COLO668 (cell line): ENCODE data around the gene NUDT17.

Experiments used
- DNase-seq: peaks from one replicate; lab custom pipeline; 2025; ENCODE audit not compliant: unreplicated experiment; lab: John Stamatoyannopoulos, UW

NUDT17 gene

DNA sequence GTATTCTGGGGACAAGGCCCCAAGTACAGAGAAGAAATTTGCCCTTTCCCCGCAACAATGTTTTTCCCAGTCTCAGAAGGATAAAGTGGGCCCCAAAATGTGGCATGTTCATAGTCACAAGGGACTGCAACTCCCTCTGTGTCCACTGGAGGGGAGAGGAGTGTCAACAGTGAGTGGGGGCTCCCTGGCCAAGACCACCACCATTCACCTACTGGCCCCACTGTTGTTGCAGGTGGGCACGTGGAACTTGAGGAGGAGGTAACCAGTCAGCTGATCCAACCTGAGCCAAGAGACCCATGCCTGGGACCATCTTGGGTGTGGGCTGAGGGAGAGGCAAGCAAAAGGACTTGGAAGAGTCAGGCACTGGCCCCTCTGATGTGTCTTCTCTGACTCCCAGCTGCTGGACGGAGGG is 777 bp downstream of the NUDT17 start:
- DNase-seq: peak; percentile 28

DNA sequence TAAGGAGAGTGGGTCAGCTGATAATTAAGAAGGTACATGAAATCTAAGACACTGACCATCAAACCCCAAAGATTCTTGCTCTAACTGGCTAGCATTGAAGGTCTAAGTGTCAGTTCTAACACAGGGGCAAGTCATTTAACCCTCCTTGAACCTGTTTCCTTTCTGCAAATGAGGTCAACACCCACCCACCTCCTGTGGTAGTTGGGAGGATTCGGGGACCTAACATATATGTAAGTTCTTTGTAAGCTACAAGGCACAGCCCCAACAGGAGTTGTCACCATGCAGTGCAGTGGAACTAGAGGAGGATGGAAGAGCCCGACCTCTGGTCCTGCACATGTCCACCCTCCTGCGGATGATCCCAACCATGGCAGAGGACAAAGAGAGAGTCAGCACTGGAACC is 2.4 kb downstream of the NUDT17 start:
- DNase-seq: no peak

GRCh38 chr1:145849356-145850160 is 4.1 kb downstream of the NUDT17 start:
- DNase-seq: no peak

DNA sequence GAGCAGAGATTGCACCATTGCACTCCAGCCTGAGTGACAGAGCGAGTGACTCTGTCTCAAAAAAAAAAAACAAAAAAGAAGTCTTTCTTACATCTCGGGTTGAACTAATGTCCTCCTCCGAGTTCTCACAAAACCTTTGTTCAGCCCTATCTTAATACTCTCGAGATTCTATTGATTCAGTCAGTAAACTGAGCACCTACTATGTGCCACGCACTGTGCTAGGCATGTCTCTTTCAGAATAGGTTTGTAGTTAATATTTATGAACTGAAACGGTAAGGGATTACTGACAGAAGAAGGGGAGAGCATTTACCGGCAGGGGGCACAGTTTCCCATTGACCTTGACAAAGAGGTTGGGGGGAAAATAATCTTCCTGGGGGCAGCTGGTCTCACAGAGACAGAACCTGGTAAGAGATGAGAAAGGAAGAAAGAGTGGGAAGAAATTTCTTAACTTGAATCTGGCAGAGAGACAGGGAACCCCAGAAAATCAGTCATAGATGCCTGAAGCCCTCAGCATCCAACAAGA is 10.1 kb downstream of the NUDT17 start:
- no peak for DNase-seq

DNA sequence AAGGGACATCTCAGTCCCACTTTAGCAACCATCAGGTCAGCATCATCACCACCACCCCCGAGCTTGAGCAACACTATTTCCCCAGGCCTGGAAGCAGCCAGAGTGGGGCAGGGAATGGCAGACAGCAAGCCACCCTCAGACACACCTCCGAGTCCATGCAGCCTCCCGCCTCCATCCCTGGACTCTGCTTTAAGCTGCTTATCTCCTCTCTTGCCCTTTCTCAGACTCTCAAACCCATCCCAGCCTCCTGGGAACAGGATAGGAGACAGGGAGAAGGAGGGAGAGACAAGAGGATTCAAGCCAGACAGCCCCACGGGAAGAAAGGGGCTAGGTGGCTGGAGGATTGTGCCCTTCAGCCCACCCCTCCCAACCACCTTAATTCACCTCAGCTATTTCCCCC is 11.7 kb downstream of the NUDT17 start:
- DNase-seq: no peak

- DNase-seq: peak; percentile 56
Observed at GRCh38 chr1:145858238-145858900, 12.9 kb downstream of the NUDT17 start.

DNA sequence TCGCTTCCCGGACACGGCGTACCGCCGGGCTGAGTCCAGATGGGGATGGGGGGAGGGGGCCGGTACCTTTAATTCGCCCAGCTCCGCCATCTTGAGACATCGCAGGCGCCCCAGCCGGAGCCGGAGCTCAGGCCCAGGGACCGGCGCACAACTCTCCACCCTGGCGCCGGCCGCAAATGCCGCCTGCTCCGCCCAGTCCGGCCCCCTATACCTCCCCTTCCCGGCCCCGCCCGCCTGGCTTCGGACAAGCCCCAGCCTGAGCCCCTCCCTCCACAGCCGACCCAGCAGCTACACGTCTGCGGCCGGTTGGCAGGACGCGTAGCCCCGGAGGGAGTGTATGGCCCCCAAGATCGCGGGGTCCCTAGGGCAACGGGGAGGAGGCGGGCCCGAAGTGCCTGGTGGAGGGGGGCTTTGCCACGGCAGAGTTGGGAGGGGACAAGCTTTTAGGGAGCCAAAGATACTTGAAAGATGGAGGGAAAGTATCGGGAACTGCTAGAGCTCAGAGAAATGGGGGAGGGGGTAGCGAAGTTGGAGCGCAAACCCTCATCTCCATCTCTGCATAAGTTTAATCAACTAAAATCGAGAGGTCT is 13.6 kb downstream of the NUDT17 start, which contains the start of gene PIAS3:
Gene PIAS3, minus strand, starts transcription at position 181 of the 590 bp plus-strand sequence. Its CDS starts 91 bp downstream, at position 90.
- DNase-seq: peak; percentile 96

DNA sequence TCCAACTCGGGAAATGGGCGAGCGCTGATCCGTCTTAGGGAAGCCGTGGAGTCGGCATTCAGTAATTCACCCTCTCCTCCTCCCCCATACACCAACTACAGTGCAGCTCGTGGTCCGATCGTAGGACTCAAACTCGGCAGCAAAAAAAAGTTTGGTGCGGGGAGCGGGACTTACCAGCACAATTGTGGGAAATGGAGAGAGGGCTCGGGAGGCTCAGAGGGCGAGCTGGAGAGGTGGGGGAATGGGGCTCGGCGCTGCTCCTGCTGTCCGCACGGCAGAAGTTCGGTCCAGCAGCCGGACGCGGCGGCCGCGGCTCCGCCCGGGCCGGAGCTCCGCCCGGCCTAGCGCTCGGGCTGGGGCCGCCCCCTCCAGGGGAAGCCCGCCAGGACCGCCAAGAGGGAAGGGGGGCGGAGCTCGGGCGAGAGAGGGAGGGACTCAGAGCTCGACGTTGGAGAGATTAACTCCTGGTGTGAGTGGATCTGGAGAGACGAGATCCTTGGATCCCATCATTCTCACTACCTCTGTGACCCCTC is 14.1 kb downstream of the NUDT17 start:
- peak; percentile 88 for DNase-seq

DNA sequence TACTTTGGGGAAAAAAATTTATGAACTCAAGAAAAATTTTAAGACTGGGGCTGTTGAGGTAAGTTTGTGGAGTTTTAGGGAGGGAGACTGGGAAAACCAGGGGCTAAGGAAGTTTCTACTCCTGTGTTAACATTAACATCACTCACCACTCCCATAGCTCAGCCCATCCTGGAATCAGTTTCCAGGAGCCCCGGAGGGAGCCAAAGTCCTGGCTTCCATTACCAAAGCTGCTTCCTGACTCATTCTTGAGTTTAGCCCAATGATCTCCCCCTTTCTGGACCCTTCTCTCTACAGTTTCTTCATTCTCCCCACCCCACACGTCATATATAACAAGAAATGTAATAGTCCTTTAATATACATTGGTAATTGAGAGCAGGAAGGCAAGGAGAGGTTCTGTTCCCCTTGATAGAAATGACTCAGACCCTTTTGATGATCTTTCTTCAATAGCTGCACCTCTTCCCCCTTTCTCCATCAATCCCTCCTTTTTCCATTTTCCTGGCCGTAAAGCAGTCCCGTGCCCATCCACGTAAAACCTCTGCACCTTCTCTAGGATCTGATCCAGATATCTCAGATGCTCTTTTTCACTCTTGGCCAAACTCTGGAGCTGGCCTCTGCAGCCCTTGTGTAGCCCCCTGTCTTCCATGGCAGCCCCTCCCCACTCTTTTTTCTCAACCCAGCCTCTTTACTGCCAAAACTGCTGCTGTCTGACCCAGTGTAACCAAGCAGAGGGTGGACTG is 18.0 kb downstream of the NUDT17 start:
- DNase-seq: no peak

- no peak for DNase-seq
Observed at GRCh38 chr1:145868232-145868631, 22.8 kb downstream of the NUDT17 start.

DNA sequence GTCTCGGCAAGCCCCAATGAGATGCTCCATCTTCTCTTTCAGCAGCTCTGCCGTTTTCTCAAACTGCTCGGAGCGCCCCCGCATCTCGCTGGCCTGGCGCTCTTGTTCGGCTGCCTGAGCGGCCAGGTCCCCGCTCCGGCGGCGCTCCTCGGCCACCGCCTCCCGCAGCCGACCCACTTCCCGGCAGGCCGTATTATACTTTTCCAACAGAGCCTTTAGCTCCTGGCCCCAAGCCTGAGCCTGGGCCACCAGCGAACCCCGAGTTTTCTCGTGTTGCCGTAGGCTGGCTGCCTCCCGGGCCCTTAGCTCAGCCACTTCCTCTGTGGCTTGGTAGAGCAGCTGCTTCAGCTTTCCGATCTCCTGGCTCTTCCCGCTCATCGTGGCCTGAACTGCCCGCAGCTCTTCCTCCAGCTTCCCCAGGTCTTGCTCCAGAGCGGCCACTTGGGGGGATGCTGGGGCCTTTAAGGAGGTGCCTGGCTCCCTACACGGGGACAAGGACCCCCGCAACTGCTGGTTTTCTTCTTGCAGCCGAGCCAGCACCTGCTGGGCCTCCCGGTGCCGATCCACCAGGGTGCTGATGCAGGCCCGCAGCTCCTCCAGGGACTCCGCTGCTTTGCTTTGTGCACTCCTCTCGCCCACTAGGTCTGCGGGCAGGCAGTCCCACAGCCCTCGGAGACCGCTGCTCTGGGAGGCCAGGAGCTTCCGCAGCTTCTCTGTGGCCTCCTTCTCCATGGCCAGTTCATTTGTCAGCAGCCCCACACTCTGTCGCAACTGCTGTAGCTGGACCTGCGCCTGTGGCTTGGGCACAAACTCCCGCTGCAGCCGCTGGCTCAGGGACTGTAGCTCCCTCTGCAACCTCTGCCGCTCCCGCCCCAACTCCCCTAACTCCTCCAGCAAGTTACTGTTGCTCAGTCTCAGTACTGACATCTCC is 26.8 kb downstream of the NUDT17 start:
- peak; percentile 62 for DNase-seq

GRCh38 chr1:145874646-145875045 is 29.2 kb downstream of the NUDT17 start:
- DNase-seq: no peak

DNA sequence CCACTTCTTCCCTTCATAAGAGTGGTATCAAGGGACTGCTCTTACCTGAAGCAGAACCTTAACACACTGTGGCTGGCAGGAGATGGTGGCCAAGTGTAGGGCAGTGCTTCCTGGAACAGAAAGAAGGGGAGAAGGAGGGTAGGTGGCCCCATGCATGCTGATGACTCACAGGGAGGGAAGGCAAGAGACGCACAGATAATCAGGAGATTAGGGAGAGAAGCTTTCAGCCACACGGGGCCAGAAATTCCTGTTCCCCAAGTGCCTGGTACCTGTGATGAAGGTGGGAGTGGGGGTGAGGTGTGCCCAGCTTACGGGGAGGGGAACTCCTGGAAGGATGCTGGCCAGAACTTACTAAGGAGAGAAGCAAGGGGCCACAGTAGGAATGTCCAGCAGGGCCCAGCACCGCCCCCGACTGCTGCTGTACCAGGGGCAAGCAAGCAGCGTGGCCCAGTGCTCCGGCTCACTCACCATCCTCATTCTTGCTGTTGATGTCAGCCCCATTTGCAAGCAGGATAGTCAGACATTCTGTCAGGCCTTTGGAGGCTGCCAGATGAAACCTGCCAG is 32.6 kb downstream of the NUDT17 start:
- DNase-seq: no peak

DNA sequence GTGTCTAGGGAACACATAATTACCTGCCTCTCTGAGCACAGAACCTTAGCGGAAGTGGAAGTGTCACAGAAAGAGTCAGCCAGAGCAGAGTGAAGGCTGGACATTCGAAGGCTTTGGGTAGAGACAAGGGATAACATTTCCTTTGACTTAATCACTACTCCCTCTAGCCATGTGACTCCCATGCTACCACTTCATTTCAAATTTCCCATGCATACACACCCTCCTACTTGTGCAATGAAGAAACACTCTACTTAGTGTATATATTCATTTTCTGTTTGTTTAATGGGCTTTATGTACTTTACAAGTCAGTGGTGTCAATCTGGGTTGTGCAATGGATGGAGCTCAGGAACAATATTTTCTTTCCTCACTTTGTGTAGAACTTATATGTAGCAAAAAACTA is 33.3 kb downstream of the NUDT17 start:
- DNase-seq: no peak

- DNase-seq: peak; percentile 79
Observed at GRCh38 chr1:145879775-145880174, 34.3 kb downstream of the NUDT17 start.

DNA sequence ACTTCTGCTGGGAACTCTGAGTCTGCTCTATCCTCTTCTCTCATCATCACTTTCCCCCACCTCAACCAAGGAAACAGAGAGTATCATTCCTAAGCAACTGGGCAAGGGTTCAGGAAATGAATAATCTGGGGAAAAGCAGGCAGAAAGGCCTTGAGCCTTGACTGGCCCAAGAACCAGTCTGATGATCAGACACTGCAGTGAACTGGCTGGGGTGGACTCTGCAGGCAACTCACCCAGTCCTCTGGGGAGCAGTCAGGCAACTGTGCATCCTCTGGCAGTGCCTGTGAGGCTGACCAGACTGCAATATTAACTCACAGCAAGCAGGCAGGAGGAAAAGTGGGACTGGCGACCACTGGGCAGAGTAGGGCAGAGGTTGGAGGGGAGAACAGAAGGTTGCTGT is 39.2 kb downstream of the NUDT17 start:
- no peak for DNase-seq

DNA sequence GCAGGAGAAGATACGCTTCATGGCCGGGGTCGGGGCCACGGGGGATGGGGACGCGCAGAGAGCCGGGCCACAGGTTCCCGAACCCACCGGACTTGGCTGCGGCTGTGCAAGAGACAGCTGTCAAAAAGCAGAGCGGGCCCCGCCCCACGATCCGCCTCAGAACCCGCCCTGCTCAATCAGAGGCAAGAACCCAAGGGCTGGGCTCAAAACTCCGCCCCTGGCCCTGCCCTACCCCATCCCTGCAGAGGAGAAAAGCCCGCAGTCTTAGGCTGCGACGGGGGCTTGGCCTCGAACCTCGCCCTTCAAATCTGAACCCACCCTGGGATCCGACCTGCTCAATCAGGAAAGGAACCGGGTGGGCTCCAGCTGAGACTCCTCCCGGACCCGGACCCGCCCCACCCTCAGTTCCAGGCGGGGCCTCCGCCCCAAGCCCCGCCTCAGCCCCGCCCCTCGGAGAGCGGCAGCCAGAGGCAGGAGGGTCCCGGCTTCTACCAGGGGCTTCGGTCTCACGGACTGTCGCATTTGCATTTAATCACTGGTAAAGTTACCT is 40.4 kb downstream of the NUDT17 start, which contains the start of gene ANKRD35:
Gene ANKRD35, minus strand, starts transcription at position 129 of the 550 bp plus-strand sequence. Its CDS starts 108 bp downstream, at position 21.
- DNase-seq: peak; percentile 91

DNA sequence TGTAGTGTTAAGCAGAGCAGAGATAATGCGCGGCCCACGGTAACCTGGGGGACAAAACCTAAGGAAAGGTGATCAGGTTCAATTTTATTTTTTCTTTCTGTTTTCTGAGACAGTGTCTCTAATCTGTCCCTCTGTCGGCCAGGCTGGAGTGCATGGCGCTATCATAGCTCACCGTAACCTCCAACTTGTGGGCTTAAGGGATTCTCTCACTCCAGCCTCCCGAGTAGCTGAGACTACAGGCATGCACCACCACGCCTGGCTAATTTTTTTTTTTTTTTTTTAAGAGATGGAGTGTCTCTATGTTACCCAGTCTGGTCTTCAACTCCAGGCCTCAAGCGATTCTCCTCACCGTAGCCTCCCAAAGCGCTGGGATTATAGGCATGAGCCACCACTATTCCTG is 41.0 kb downstream of the NUDT17 start:
- no peak for DNase-seq

DNA sequence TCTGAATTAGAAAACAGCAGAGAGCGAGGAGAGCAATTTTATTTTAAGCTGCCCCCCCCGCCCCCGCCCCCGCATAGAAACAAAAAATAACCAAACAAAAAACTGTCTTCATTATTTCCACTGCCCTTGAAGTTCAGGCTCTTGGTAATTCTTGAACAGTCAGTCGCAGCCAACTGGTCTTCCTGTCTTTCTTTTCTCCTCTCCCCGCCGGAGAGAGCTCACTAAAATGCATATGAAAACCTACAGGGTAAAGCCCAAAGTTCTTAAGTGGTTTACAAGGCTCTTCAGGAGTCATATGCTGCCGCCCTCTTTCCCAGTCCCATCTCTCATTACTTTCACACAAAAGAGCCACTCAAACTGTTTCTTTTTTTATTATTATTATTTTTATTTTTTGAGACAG is 41.4 kb downstream of the NUDT17 start:
- no peak for DNase-seq
